D341Med (cell line): Measurements from ENCODE around the gene HSPB7.
"Not testable (repeated sequence)": the region's sequence is repeated elsewhere in the genome, so short reads cannot be mapped to it uniquely, and the experiment has no call there.

Experiments
- DNase-seq: peaks from one replicate; pipeline ENCODE4 v3.0.0; 2012; ENCODE audit warnings: low spot score

HSPB7 gene

GRCh38 chr1:16050328-16050727 lies 32.5 kb upstream of the HSPB7 start:
- DNase-seq = no peak

GRCh38 chr1:16048573-16049189 lies 30.8 kb upstream of the HSPB7 start:
- DNase-seq = no peak

- no peak for DNase-seq
Measured at GRCh38 chr1:16047791-16048475, 30.1 kb upstream of the HSPB7 start.

GRCh38 chr1:16046842-16047241 lies 29.0 kb upstream of the HSPB7 start:
- no peak for DNase-seq

DNA sequence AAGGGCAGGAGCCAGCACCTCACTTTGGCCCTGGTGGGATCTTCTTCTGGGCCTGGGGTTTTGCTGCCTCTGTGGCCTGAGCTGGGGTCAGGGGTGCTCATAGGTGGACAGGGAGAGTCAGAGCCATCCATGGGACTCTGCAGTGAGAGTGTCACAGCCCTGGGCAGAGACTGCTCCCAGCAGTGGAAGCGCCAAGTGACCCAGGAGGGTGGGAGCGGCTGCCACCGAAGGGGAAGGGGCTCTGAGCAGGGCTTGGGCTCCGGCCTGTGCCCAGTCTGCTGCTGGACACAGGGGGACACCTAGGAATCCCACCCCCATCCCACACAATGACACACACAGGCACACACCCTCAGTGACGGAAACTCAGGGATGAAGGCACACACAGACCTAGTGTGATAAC lies 26.1 kb upstream of the HSPB7 start:
- no peak for DNase-seq

DNA sequence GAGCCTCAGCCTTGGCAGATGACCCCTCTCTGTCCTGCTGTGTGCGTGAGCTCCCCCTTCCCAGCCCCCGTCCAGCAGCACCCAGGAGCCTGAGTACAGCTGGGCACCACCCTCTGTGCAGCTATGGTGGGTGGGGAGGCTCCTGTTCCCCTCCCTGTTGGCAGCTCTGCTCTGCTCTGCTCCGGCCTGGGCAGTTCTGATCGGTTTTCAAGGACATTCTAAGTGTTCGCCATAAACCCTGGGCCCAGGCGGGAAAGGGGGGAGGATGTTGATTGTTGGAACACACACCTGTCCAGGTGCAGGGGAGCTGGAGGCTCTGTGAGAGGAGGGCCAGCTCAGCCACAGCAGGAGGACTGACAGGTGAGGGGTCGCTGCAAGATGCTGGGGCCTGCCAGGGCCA lies 25.7 kb upstream of the HSPB7 start, which contains the start of gene CLCNKB:
CLCNKB (plus strand) TSS at position 262 of the 400 bp plus-strand sequence. CDS start 711 bp downstream, outside the sequence.
- DNase-seq = no peak

- not testable (repeated sequence) for DNase-seq
Measured at GRCh38 chr1:16042654-16043053, 24.8 kb upstream of the HSPB7 start.

DNA sequence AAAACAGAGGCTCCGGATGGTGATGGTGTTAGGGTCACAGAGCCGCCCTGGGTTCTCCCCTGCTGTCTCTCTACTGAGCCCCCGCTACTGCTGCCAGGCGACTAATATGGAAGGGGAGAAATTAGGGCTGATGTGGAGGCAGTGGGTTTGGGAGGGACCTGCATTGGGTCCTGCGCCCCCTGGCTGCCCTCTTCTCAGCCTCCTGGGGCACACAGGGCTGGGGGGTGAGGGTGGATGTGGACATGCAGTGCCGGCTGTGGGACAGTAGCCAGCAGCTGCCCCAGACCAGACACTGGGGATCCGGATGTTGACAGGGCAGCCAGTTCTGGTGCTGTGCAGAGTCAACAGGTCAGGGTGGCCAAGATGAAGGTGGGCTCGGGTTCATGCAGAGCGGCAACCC lies 24.3 kb upstream of the HSPB7 start:
- no peak for DNase-seq

- no peak for DNase-seq
Measured at GRCh38 chr1:16041200-16041599, 23.4 kb upstream of the HSPB7 start.

DNA sequence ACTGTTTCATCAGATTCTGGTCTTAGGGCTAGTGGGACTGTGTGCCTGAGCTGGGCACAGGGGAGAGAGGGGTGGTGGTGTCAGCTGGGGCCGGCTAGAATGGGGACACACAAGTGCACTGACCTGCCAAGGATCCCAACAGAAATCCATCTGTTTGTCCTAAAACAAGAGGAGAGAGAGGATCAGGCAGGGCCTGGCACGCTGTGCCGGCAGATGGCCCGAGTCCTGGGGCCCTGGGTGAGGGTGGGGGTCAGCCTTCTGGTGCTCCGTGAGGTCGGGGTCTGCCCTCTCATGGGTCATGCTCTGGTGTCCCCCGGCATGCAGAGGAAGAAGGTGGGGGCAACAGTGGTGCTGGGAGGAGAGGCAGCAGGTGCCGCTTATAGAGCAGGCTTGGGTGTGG lies 22.0 kb upstream of the HSPB7 start:
- DNase-seq = not testable (repeated sequence)

- no peak for DNase-seq
Measured at GRCh38 chr1:16038620-16038912, 20.7 kb upstream of the HSPB7 start.

GRCh38 chr1:16036461-16036860 lies 18.6 kb upstream of the HSPB7 start:
- not testable (repeated sequence) for DNase-seq

DNA sequence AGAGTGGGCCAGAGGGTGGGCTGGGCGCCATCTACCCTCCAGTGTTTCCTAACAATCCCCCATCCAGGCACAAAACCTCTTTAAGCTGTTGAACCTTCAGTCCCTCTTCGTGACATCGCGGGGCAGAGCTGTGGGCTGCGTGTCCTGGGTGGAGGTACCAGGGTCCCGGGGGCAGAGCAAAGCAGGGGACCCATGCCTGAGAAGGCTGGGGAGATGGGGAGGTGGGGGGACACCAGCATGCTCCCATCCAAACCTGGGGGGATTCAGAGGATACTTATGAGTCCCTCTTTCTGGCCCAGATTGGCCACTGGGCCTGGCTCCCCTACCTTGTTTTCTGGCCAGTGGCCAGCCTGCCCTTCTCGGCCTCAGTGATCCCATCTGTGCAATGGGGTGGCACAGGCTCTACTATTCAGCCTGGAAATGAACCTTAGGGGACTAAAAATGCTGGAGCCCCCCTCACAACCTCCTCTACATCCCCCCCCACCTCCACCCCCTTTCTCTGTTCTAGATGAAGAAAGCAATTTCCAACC lies 15.3 kb upstream of the HSPB7 start:
- DNase-seq = not testable (repeated sequence)

GRCh38 chr1:16032388-16033102 lies 14.7 kb upstream of the HSPB7 start:
- DNase-seq = peak; percentile 82

- DNase-seq = no peak
Measured at GRCh38 chr1:16031551-16031950, 13.7 kb upstream of the HSPB7 start.

DNA sequence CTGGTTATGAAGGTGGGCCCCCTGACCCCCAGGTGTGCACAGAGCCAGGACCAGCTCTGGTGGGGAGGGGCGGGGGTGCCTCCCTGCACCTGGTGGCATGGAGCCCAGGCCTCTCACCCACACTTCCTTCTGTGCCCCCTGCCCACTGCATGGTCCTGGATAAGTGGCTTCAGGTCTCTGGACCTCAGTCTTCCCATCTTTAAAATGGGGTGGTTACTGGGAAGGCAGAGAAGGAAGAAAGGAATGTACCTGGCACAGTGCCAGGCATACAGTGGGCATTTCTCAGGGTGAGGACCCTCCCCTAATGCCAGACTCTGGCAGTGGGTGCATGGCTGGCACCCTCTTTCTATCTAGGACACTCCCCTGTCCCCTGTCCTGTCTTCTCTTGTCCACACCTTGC lies 11.4 kb upstream of the HSPB7 start:
- no peak for DNase-seq

DNA sequence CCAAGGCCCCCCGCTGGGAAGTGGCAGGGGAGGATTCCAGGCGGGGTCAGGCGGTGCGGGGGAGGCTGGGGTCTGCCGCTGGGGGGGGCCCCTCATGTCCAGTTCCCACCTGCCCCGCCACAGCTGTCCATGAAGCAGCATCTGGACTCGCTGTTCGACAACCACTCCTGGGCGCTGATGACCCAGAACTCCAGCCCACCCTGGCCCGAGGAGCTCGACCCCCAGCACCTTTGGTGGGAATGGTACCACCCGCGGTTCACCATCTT lies 11.1 kb upstream of the HSPB7 start:
- DNase-seq = not testable (repeated sequence)

DNA sequence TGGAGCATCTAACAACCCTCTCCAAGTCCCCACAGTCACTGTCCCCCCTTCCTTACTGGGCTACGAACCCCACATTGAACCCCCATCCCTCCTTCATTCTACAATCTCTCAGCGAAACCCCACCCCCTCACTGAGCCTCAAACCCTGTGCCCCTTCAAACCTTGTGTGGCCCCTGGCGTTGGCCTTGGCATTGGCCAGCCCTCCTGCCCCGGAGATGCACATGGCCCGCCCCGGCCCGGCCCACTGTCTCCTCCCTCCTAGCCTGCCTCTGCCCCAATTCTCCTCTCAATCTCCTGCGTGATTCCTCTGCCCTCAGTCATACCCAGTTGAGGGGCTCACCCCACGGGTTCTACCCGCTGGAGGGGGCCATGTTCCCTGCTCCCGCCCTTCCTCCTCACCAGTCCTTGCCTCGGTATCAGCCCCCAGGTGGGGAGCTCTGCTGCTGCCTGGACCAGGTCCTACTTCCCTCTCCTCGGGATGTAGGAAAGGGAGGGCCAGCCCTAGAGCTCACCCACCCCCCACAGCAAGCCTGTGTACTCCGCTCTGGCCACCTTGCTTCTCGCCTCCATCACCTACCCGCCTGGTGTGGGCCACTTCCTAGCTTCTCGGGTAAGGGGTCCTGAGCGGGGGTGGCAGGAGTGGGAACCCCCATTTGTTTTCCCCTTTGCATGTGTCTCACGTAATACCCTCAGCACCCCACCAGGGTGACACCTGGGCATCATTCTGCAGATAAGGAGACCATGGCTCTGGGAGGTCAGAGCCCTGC lies 10.6 kb upstream of the HSPB7 start:
- no peak for DNase-seq

- DNase-seq = peak; percentile 55
Measured at GRCh38 chr1:16026723-16027484, 9.1 kb upstream of the HSPB7 start.

- DNase-seq = not testable (repeated sequence)
Measured at GRCh38 chr1:16026302-16026701, 8.5 kb upstream of the HSPB7 start.

GRCh38 chr1:16023050-16023653 lies 5.3 kb upstream of the HSPB7 start:
- no peak for DNase-seq
